ENCODE results near the gene APOL4. TPM values are rescaled to one million over a fixed set of nuclear protein-coding genes. Genes with fewer than 3 reads are reported as not detected.

APOL4 gene
- polyA plus RNA-seq, 1 donor (not counting 4 experiments of a cell fraction or from before 2014, with no cell fraction given), result 0.08 TPM

GRCh38 chr22:36193171-36193570, 8.4 kb downstream of the APOL4 start:
- H3K9me3 ChIP-seq (ENCODE audit: control insufficient read depth, low read depth, low read length), result no peaks in the 10 kb centered on the region
- dilution Hi-C loops (cut with MboI; ENCODE audit: extremely low pct_ligation_motif_present, low sequenced_read_pairs), result no loop called here
- H3K4me1 ChIP-seq (ENCODE audit: control insufficient read depth, extremely low read depth, insufficient read depth, low read length), result no peaks in the 10 kb centered on the region
- peaks cover 16% of the 10 kb centered on the region for H3K27me3 ChIP-seq (ENCODE audit: control insufficient read depth, extremely low read depth, insufficient read depth, low read length)
- H3K4me3 ChIP-seq (ENCODE audit: control insufficient read depth in 2 of 3, extremely low read depth in 1 of 3, insufficient read depth in 2 of 3, low read depth in 1 of 3, low read length in 3 of 3), result no peak overlapping the region
- H4K20me1 ChIP-seq (ENCODE audit: control insufficient read depth, extremely low read depth, insufficient read depth, low read length), result no peaks in the 10 kb centered on the region
- H3K9me1 ChIP-seq (ENCODE audit: control insufficient read depth, extremely low read depth, insufficient read depth, low read length), result no peaks in the 10 kb centered on the region
- no peak for FAIRE-seq
- H3K4me2 ChIP-seq (ENCODE audit: control insufficient read depth, extremely low read depth, insufficient read depth, low read depth, low read length), result no peak overlapping the region
- no peak overlapping the region for H3K9ac ChIP-seq (ENCODE audit: control insufficient read depth, extremely low read depth, insufficient read depth, low read length)
- no peaks in the 10 kb centered on the region for H3K79me2 ChIP-seq (ENCODE audit: control insufficient read depth, insufficient read depth, low read length)
- no peak overlapping the region for H2AFZ ChIP-seq (ENCODE audit: control insufficient read depth, low read length)
- H3K27ac ChIP-seq (ENCODE audit: control insufficient read depth, insufficient read depth, low read length), result no peak overlapping the region
- no peak for DNase-seq (ENCODE audit: low read depth, low spot score)
- no peak for TF ChIP-seq CTCF (optimal IDR thresholded peaks at IDR 0.05 in 1 of 3, IDR thresholded peaks at IDR 0.05 in 1 of 3, conservative IDR thresholded peaks at IDR 0.05 in 1 of 3; ENCODE audit: extremely low read depth in 1 of 3, insufficient read depth in 2 of 3, low read length in 3 of 3)
- TF ChIP-seq EZH2 (IDR thresholded peaks at IDR 0.05; ENCODE audit: low read length), result no peak
- H3K36me3 ChIP-seq (ENCODE audit: control insufficient read depth in 2 of 2, extremely low read depth in 1 of 2, insufficient read depth in 2 of 2, low read length in 2 of 2), result no peaks in the 10 kb centered on the region

- no peaks in the 10 kb centered on the region for H3K4me1 ChIP-seq (ENCODE audit: control insufficient read depth, extremely low read depth, insufficient read depth, low read length)
- H3K9ac ChIP-seq (ENCODE audit: control insufficient read depth, extremely low read depth, insufficient read depth, low read length), result no peak overlapping the region
- TF ChIP-seq EZH2 (IDR thresholded peaks at IDR 0.05; ENCODE audit: low read length), result no peak
- no peak for TF ChIP-seq CTCF (optimal IDR thresholded peaks at IDR 0.05 in 1 of 3, IDR thresholded peaks at IDR 0.05 in 1 of 3, conservative IDR thresholded peaks at IDR 0.05 in 1 of 3; ENCODE audit: extremely low read depth in 1 of 3, insufficient read depth in 2 of 3, low read length in 3 of 3)
- no peak overlapping the region for H2AFZ ChIP-seq (ENCODE audit: control insufficient read depth, low read length)
- FAIRE-seq (no peak), DNase-seq (ENCODE audit: low read depth, low spot score) (no peak)
- no peaks in the 10 kb centered on the region for H4K20me1 ChIP-seq (ENCODE audit: control insufficient read depth, extremely low read depth, insufficient read depth, low read length)
- H3K27ac ChIP-seq (ENCODE audit: control insufficient read depth, insufficient read depth, low read length), result no peak overlapping the region
- H3K4me2 ChIP-seq (ENCODE audit: control insufficient read depth, extremely low read depth, insufficient read depth, low read depth, low read length), result no peak overlapping the region
- H3K79me2 ChIP-seq (ENCODE audit: control insufficient read depth, insufficient read depth, low read length), result no peaks in the 10 kb centered on the region
- no peaks in the 10 kb centered on the region for H3K36me3 ChIP-seq (ENCODE audit: control insufficient read depth in 2 of 2, extremely low read depth in 1 of 2, insufficient read depth in 2 of 2, low read length in 2 of 2)
- dilution Hi-C loops (cut with MboI; ENCODE audit: extremely low pct_ligation_motif_present, low sequenced_read_pairs), result no loop called here
- no peak overlapping the region for H3K4me3 ChIP-seq (ENCODE audit: control insufficient read depth in 2 of 3, extremely low read depth in 1 of 3, insufficient read depth in 2 of 3, low read depth in 1 of 3, low read length in 3 of 3)
- H3K9me3 ChIP-seq (ENCODE audit: control insufficient read depth, low read depth, low read length), result no peaks in the 10 kb centered on the region
- H3K27me3 ChIP-seq (ENCODE audit: control insufficient read depth, extremely low read depth, insufficient read depth, low read length), result peaks cover 12% of the 10 kb centered on the region
- H3K9me1 ChIP-seq (ENCODE audit: control insufficient read depth, extremely low read depth, insufficient read depth, low read length), result no peaks in the 10 kb centered on the region
Observed at GRCh38 chr22:36192542-36192941, 9.1 kb downstream of the APOL4 start.

Data from keratinocyte (primary cell).